ENCODE results near the gene TBC1D10B.

TBC1D10B gene

GRCh38 chr16:30376461-30376902 lies 6.2 kb upstream of the TBC1D10B start:
- H3K9me3 ChIP-seq (ENCODE audit: severe bottlenecking) = no peaks in the 10 kb centered on the region
- peak overlapping the region; percentile 98 for H3K27ac ChIP-seq
- TF ChIP-seq, protein P1, sequence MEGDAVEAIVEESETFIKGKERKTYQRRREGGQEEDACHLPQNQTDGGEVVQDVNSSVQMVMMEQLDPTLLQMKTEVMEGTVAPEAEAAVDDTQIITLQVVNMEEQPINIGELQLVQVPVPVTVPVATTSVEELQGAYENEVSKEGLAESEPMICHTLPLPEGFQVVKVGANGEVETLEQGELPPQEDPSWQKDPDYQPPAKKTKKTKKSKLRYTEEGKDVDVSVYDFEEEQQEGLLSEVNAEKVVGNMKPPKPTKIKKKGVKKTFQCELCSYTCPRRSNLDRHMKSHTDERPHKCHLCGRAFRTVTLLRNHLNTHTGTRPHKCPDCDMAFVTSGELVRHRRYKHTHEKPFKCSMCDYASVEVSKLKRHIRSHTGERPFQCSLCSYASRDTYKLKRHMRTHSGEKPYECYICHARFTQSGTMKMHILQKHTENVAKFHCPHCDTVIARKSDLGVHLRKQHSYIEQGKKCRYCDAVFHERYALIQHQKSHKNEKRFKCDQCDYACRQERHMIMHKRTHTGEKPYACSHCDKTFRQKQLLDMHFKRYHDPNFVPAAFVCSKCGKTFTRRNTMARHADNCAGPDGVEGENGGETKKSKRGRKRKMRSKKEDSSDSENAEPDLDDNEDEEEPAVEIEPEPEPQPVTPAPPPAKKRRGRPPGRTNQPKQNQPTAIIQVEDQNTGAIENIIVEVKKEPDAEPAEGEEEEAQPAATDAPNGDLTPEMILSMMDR (IDR thresholded peaks at IDR 0.05; ENCODE audit: low read depth, low read length) = no peak
- H3K36me3 ChIP-seq = peaks cover 4% of the 10 kb centered on the region
- peak; percentile 89 for DNase-seq
- H3K4me3 ChIP-seq (ENCODE audit: low read depth, low read length) = peak overlapping the region; percentile 57
- no peaks in the 10 kb centered on the region for H3K27me3 ChIP-seq (ENCODE audit: insufficient read depth, low read depth, severe bottlenecking)

GRCh38 chr16:30375864-30376263 lies 5.6 kb upstream of the TBC1D10B start:
- Histone ChIP-seq H3K36me3 (peaks cover 4% of the 10 kb centered on the region), H3K4me3 (ENCODE audit: low read depth, low read length) (no peak overlapping the region), H3K27me3 (ENCODE audit: insufficient read depth, low read depth, severe bottlenecking) (no peaks in the 10 kb centered on the region), H3K27ac (peak overlapping the region; percentile 98), H3K9me3 (ENCODE audit: severe bottlenecking) (no peaks in the 10 kb centered on the region)
- DNase-seq = no peak
- TF ChIP-seq, protein P1 (IDR thresholded peaks at IDR 0.05; ENCODE audit: low read depth, low read length) = no peak

DNA sequence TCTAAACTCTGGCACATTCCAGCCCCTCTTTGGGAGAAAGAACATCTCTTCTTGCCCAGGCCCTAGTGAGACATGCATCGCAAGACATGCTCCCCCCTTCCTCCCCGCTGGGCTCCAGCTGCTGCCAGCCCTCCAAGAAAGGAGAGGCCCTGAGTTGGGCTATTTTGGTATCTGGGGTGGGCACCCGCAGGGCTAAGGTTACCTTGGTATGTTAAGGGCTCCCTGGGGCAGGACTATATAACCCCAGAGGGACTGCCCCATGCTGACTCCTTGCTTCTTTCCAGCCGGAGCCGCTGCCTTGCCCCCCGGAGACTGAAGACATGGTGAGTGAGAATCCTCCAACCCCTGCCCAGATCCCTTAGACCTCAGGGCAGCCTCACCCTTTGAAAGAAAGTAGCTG lies 4.2 kb upstream of the TBC1D10B start, which contains the start of gene MYL11:
MYL11 (plus strand) TSS at position 265 of the 400 bp plus-strand sequence; CDS start at position 321, 56 bp downstream.
- Histone ChIP-seq H3K4me3 (ENCODE audit: low read depth, low read length) (no peak within 1 kb of the TSS), H3K27ac (peak within 1 kb of the TSS; percentile 98), H3K9me3 (ENCODE audit: severe bottlenecking) (no peaks in the 10 kb centered on the region), H3K36me3 (no peaks in the 10 kb centered on the region), H3K27me3 (ENCODE audit: insufficient read depth, low read depth, severe bottlenecking) (no peaks in the 10 kb centered on the region)
- TF ChIP-seq, protein P1 (IDR thresholded peaks at IDR 0.05; ENCODE audit: low read depth, low read length) = no peak
- DNase-seq = no peak

GRCh38 chr16:30372725-30373124 lies 2.4 kb upstream of the TBC1D10B start:
- 0 out of 2 replicates have a peak overlapping the region, but pooled peaks have one; percentile 90 for H3K27ac ChIP-seq
- no peak overlapping the region for H3K4me3 ChIP-seq (ENCODE audit: low read depth, low read length)
- no peaks in the 10 kb centered on the region for H3K27me3 ChIP-seq (ENCODE audit: insufficient read depth, low read depth, severe bottlenecking)
- TF ChIP-seq, protein P1 (IDR thresholded peaks at IDR 0.05; ENCODE audit: low read depth, low read length) = no peak
- peaks cover 7% of the 10 kb centered on the region for H3K36me3 ChIP-seq
- no peaks in the 10 kb centered on the region for H3K9me3 ChIP-seq (ENCODE audit: severe bottlenecking)
- DNase-seq = no peak

DNA sequence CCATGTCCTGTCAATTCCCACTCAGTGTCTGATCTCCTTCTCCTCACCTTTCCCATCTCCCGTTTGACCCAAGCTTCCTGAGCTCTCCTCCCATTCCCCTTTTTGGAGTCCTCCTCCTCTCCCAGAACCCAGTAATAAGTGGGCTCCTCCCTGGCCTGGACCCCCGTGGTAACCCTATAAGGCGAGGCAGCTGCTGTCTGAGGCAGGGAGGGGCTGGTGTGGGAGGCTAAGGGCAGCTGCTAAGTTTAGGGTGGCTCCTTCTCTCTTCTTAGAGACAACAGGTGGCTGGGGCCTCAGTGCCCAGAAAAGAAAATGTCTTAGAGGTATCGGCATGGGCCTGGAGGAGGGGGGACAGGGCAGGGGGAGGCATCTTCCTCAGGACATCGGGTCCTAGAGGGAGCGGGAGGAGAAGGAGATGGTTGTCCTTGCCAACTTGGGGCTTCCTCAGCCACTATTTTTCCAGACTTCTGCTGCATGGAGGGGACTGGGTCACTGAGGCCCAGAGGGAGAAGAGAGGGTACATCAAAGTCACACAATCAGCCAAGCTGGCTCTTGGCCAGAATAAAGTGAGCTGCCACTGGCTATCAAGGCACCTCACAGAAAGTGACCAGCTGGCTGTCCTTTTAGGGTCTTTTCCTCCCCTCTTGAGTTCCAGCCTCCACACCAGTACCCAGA lies 1.9 kb upstream of the TBC1D10B start:
- no peak for DNase-seq
- Histone ChIP-seq H3K4me3 (ENCODE audit: low read depth, low read length) (no peak overlapping the region), H3K36me3 (peaks cover 12% of the 10 kb centered on the region), H3K27me3 (ENCODE audit: insufficient read depth, low read depth, severe bottlenecking) (no peaks in the 10 kb centered on the region), H3K27ac (peak overlapping the region; percentile 90), H3K9me3 (ENCODE audit: severe bottlenecking) (no peaks in the 10 kb centered on the region)
- TF ChIP-seq, protein P1 (IDR thresholded peaks at IDR 0.05; ENCODE audit: low read depth, low read length) = no peak
